C4-2B (cell line): ENCODE data around the gene TPCN1.
A peak's percentile ranks its signal among the peaks of the same experiment; 100 is the strongest.

Source experiments
- H3K27ac ChIP-seq: fragments of 450-650 bp; 2 replicates; pipeline ENCODE4 v1.5.1; 2017
- CTCF ChIP-seq: fragments of 450-650 bp; conservative IDR thresholded peaks from 2 replicates; pipeline ENCODE4 v1.5.1; 2017; ENCODE audit warnings: mild to moderate bottlenecking
- ZFX ChIP-seq: fragments of 450-650 bp; IDR thresholded peaks from 2 replicates; pipeline ENCODE4 v1.6.1; 2017

TPCN1 gene

GRCh38 chr12:113203852-113204760 is 17.2 kb upstream of the TPCN1 start:
- H3K27ac ChIP-seq: no peak overlapping the region
- TF ChIP-seq ZFX (no peak), CTCF (no peak)

- TF ChIP-seq CTCF (no peak), ZFX (no peak)
- H3K27ac ChIP-seq: no peak overlapping the region
Measured at GRCh38 chr12:113204804-113205203, 16.5 kb upstream of the TPCN1 start.

- H3K27ac ChIP-seq: 0 out of 2 replicates have a peak overlapping the region, but pooled peaks have one; percentile 15
Measured at GRCh38 chr12:113206802-113207201, 14.5 kb upstream of the TPCN1 start.

- TF ChIP-seq ZFX (no peak), CTCF (no peak)
- no peak overlapping the region for H3K27ac ChIP-seq
Measured at GRCh38 chr12:113207613-113208040, 13.6 kb upstream of the TPCN1 start.

- no peak overlapping the region for H3K27ac ChIP-seq
- no peak for TF ChIP-seq ZFX
Measured at GRCh38 chr12:113208041-113208934, 13.0 kb upstream of the TPCN1 start.

- TF ChIP-seq ZFX (no peak), CTCF (no peak)
- no peak overlapping the region for H3K27ac ChIP-seq
Measured at GRCh38 chr12:113211160-113211559, 10.1 kb upstream of the TPCN1 start.

- no peak overlapping the region for H3K27ac ChIP-seq
- no peak for TF ChIP-seq CTCF
- TF ChIP-seq ZFX: no peak
Measured at GRCh38 chr12:113214895-113215400, 6.3 kb upstream of the TPCN1 start.

GRCh38 chr12:113216027-113216426 is 5.2 kb upstream of the TPCN1 start:
- TF ChIP-seq CTCF: no peak
- no peak for TF ChIP-seq ZFX
- no peak overlapping the region for H3K27ac ChIP-seq
